Mesenchymal stem cell (in vitro differentiated cells and primary cell): ENCODE results near the gene UGCG.

Experiments
- DNase-seq: peaks from one replicate; pipeline ENCODE4 v3.0.0-alpha.2; 2013
- H2AFZ ChIP-seq: one replicate; pipeline ENCODE4 v1.6.1; 2013; ENCODE audit warnings: low read depth, mild to moderate bottlenecking, control low read depth, inconsistent platforms, low read length, moderate library complexity
- H2AK5ac ChIP-seq: 2 replicates; pipeline ENCODE4 v1.6.1; 2013; ENCODE audit warnings: low read length, moderate library complexity, mild to moderate bottlenecking, inconsistent platforms; ENCODE audit not compliant: severe bottlenecking
- H2BK120ac ChIP-seq: one replicate; pipeline ENCODE4 v1.6.1; 2013; ENCODE audit warnings: low read depth, mild to moderate bottlenecking, inconsistent platforms, low read length, moderate library complexity
- H2BK12ac ChIP-seq, 2 experiments: one replicate each; pipeline ENCODE4 v1.6.1; 2013; ENCODE audit warnings: inconsistent platforms in 2 of 2, low read length in 2 of 2, mild to moderate bottlenecking in 2 of 2, moderate library complexity in 2 of 2, control low read depth in 1 of 2
- H2BK15ac ChIP-seq: one replicate; pipeline ENCODE4 v1.6.1; 2013; ENCODE audit warnings: mild to moderate bottlenecking, low read depth, inconsistent platforms; ENCODE audit not compliant: poor library complexity, severe bottlenecking
- H2BK5ac ChIP-seq: 2 replicates; pipeline ENCODE4 v1.6.1; 2013; ENCODE audit warnings: low read depth, mild to moderate bottlenecking, low read length, control low read depth, inconsistent platforms; ENCODE audit not compliant: poor library complexity, severe bottlenecking
- H3K14ac ChIP-seq, 2 experiments: one replicate each; pipeline ENCODE4 v1.6.1; 2013; ENCODE audit warnings: inconsistent platforms in 2 of 2, low read length in 2 of 2, control low read depth in 1 of 2, mild to moderate bottlenecking in 1 of 2, moderate library complexity in 1 of 2
- H3K18ac ChIP-seq, 2 experiments: one replicate each; pipeline ENCODE4 v1.6.1; 2013; ENCODE audit warnings: inconsistent platforms in 2 of 2, low read length in 2 of 2, control low read depth in 1 of 2, low read depth in 1 of 2, mild to moderate bottlenecking in 1 of 2
- H3K23ac ChIP-seq, 2 experiments: one replicate each; pipeline ENCODE4 v1.6.1; 2013; ENCODE audit warnings: inconsistent platforms in 2 of 2, low read length in 2 of 2, mild to moderate bottlenecking in 2 of 2, moderate library complexity in 2 of 2, control low read depth in 1 of 2
- H3K27ac ChIP-seq: 2 replicates; pipeline ENCODE4 v1.5.1; 2013; ENCODE audit warnings: mild to moderate bottlenecking, moderate library complexity, low read length, control low read depth, inconsistent platforms; ENCODE audit not compliant: poor library complexity, severe bottlenecking
- H3K27me3 ChIP-seq, 2 experiments: 2 replicates each; pipeline versions ENCODE4 v1.6.1 to v1.7.0; 2013; ENCODE audit warnings: low read length in 2 of 2, mild to moderate bottlenecking in 2 of 2, moderate library complexity in 2 of 2, control low read depth in 1 of 2, inconsistent platforms in 1 of 2; ENCODE audit not compliant: control insufficient read depth in 1 of 2, insufficient read depth in 1 of 2
- H3K36me3 ChIP-seq, 2 experiments: 2 replicates each; pipeline versions ENCODE4 v1.6.1 to v1.7.0; 2013; ENCODE audit warnings: low read length in 2 of 2, control low read depth in 1 of 2, inconsistent platforms in 1 of 2, low read depth in 1 of 2, mild to moderate bottlenecking in 1 of 2; ENCODE audit not compliant: insufficient read depth in 2 of 2, control insufficient read depth in 1 of 2
- H3K4ac ChIP-seq, 2 experiments: one replicate each; pipeline ENCODE4 v1.6.1; 2013; ENCODE audit warnings: inconsistent platforms in 2 of 2, low read length in 2 of 2, mild to moderate bottlenecking in 2 of 2, moderate library complexity in 2 of 2, control low read depth in 1 of 2, low read depth in 1 of 2
- H3K4me1 ChIP-seq: 2 replicates; pipeline ENCODE4 v1.6.1; 2013; ENCODE audit warnings: low read depth, low read length, control low read depth; ENCODE audit not compliant: control insufficient read depth, insufficient read depth
- H3K4me2 ChIP-seq: 2 replicates; pipeline ENCODE4 v1.6.1; 2013; ENCODE audit warnings: low read length, mild to moderate bottlenecking, inconsistent platforms; ENCODE audit not compliant: poor library complexity, severe bottlenecking
- H3K4me3 ChIP-seq, 2 experiments: 2 replicates each; pipeline versions ENCODE4 v1.5.1 to v1.7.0; 2013; ENCODE audit warnings: low read length in 2 of 2, mild to moderate bottlenecking in 2 of 2, control low read depth in 1 of 2, low read depth in 1 of 2; ENCODE audit not compliant: insufficient read depth in 1 of 2
- H3K79me1 ChIP-seq: replicated peaks from 2 replicates; pipeline ENCODE4 v1.6.1; 2013; ENCODE audit warnings: mild to moderate bottlenecking, control low read depth, low read length, inconsistent platforms; ENCODE audit not compliant: poor library complexity, severe bottlenecking
- H3K9ac ChIP-seq: 2 replicates; pipeline ENCODE4 v1.7.0; 2013; ENCODE audit warnings: mild to moderate bottlenecking, low read length, moderate library complexity
- H3K9me3 ChIP-seq: 2 replicates; pipeline ENCODE4 v1.7.0; 2013; ENCODE audit warnings: mild to moderate bottlenecking, low read length; ENCODE audit not compliant: control insufficient read depth
- H4K8ac ChIP-seq: one replicate; pipeline ENCODE4 v1.6.1; 2013; ENCODE audit warnings: inconsistent platforms, mild to moderate bottlenecking, low read length, moderate library complexity
- H4K91ac ChIP-seq: one replicate; pipeline ENCODE4 v1.6.1; 2013; ENCODE audit warnings: mild to moderate bottlenecking, low read length, inconsistent platforms
- WGBS: methylation state at CpG from one replicate; pipeline ENCODE4 v1.1.7; 2013; ENCODE audit warnings: mixed read lengths; 5-methylcytosine and 5-hydroxymethylcytosine counted together

UGCG gene

GRCh38 chr9:111925017-111925770 is 28.6 kb downstream of the UGCG start:
- 83% methylated on average over 6 of the region's 7 CpGs for WGBS
- peak; percentile 27 for DNase-seq
- no peak overlapping the region for H3K18ac ChIP-seq

GRCh38 chr9:111925784-111926183 is 29.2 kb downstream of the UGCG start:
- H2BK5ac ChIP-seq, result no peak overlapping the region
- no peak overlapping the region for H4K91ac ChIP-seq
- no peak overlapping the region for H3K23ac ChIP-seq
- no peak overlapping the region for H2AFZ ChIP-seq
- no peaks in the 10 kb centered on the region for H3K9me3 ChIP-seq
- no peak overlapping the region for H2BK120ac ChIP-seq
- WGBS, result 88% methylated on average over 1 of the region's 2 CpGs
- no peak overlapping the region for H3K4ac ChIP-seq
- no peaks in the 10 kb centered on the region for H3K27me3 ChIP-seq
- no peak overlapping the region for H3K14ac ChIP-seq
- no peak overlapping the region for H2AK5ac ChIP-seq
- H3K4me1 ChIP-seq, result peaks cover 14% of the 10 kb centered on the region
- peak overlapping the region; percentile 95 for H3K27ac ChIP-seq
- no peak overlapping the region for H3K4me3 ChIP-seq
- H3K9ac ChIP-seq, result no peak overlapping the region
- H3K79me1 ChIP-seq, result no peaks in the 10 kb centered on the region
- H3K36me3 ChIP-seq, result peaks cover 26 to 72% of the 10 kb centered on the region in 2 experiments
- no peak overlapping the region for H2BK15ac ChIP-seq
- peak; percentile 44 for DNase-seq
- no peak overlapping the region for H3K18ac ChIP-seq
- H4K8ac ChIP-seq, result no peak overlapping the region
- H3K4me2 ChIP-seq, result no peak overlapping the region
- no peak overlapping the region for H2BK12ac ChIP-seq

More at GRCh38 chr9:111925017-111925770, 28.6 kb downstream of the UGCG start:
- no peak overlapping the region for H3K23ac ChIP-seq
- H3K9ac ChIP-seq, result no peak overlapping the region
- H2BK5ac ChIP-seq, result peak overlapping the region; percentile 19
- H3K4me3 ChIP-seq, result no peak overlapping the region
- peaks cover 27 to 72% of the 10 kb centered on the region in 2 experiments for H3K36me3 ChIP-seq
- H3K4ac ChIP-seq, result no peak overlapping the region
- no peak overlapping the region for H2BK12ac ChIP-seq
- H3K14ac ChIP-seq, result no peak overlapping the region
- H3K4me2 ChIP-seq, result peak overlapping the region; percentile 9
- H2AK5ac ChIP-seq, result no peak overlapping the region
- H2BK15ac ChIP-seq, result no peak overlapping the region
- H3K79me1 ChIP-seq, result no peaks in the 10 kb centered on the region
- no peak overlapping the region for H4K8ac ChIP-seq
- no peak overlapping the region for H4K91ac ChIP-seq
- H2BK120ac ChIP-seq, result no peak overlapping the region
- H3K27ac ChIP-seq, result peak overlapping the region; percentile 95
- peaks cover 14% of the 10 kb centered on the region for H3K4me1 ChIP-seq
- H3K9me3 ChIP-seq, result no peaks in the 10 kb centered on the region
- no peaks in the 10 kb centered on the region for H3K27me3 ChIP-seq
- H2AFZ ChIP-seq, result no peak overlapping the region

GRCh38 chr9:111926421-111926875 is 29.8 kb downstream of the UGCG start:
- H4K8ac ChIP-seq, result peak overlapping the region; percentile 84
- 49% methylated on average over 6 of the region's 6 CpGs for WGBS
- H3K36me3 ChIP-seq, result peaks cover 20 to 74% of the 10 kb centered on the region in 2 experiments

GRCh38 chr9:111928359-111928720 is 31.7 kb downstream of the UGCG start:
- no peak overlapping the region for H2BK5ac ChIP-seq
- H2BK15ac ChIP-seq, result no peak overlapping the region
- H3K9me3 ChIP-seq, result no peaks in the 10 kb centered on the region
- H4K91ac ChIP-seq, result no peak overlapping the region
- no peak overlapping the region for H2AFZ ChIP-seq
- no peak overlapping the region for H4K8ac ChIP-seq
- no peak overlapping the region for H3K23ac ChIP-seq
- no peak overlapping the region for H3K18ac ChIP-seq
- peaks cover 9% of the 10 kb centered on the region for H3K4me1 ChIP-seq
- no peak overlapping the region for H2BK120ac ChIP-seq
- no peak overlapping the region for H3K4ac ChIP-seq
- H3K36me3 ChIP-seq, result peaks cover 19 to 81% of the 10 kb centered on the region in 2 experiments
- no peak overlapping the region for H2BK12ac ChIP-seq
- H3K4me2 ChIP-seq, result no peak overlapping the region
- H2AK5ac ChIP-seq, result no peak overlapping the region
- H3K4me3 ChIP-seq, result no peak overlapping the region
- H3K9ac ChIP-seq, result no peak overlapping the region
- peak; percentile 61 for DNase-seq
- no peak overlapping the region for H3K14ac ChIP-seq
- H3K27ac ChIP-seq, result peak overlapping the region; percentile 74
- no peaks in the 10 kb centered on the region for H3K27me3 ChIP-seq
- H3K79me1 ChIP-seq, result no peaks in the 10 kb centered on the region

More at GRCh38 chr9:111926421-111926875, 29.8 kb downstream of the UGCG start:
- Histone ChIP-seq H2BK15ac (no peak overlapping the region), H3K79me1 (no peaks in the 10 kb centered on the region), H3K4me3 (no peak overlapping the region), H3K18ac (peak overlapping the region; percentile 80 to 92), H2BK12ac (no peak overlapping the region), H3K4ac (no peak overlapping the region), H4K91ac (no peak overlapping the region), H3K9ac (no peak overlapping the region), H3K14ac (no peak overlapping the region), H2BK5ac (peak overlapping the region; percentile 98), H2BK120ac (no peak overlapping the region), H2AFZ (no peak overlapping the region), H3K27ac (peak overlapping the region; percentile 99), H3K9me3 (no peaks in the 10 kb centered on the region), H3K23ac (no peak overlapping the region), H2AK5ac (peak overlapping the region; percentile 80), H3K4me1 (peaks cover 10% of the 10 kb centered on the region), H3K4me2 (no peak overlapping the region), H3K27me3 (no peaks in the 10 kb centered on the region)
- DNase-seq, result peak; percentile 90
